Pericardium fibroblast (primary cell): ENCODE measurements around the gene NACC2. TPM values are rescaled to one million over a fixed set of nuclear protein-coding genes. Genes with fewer than 3 reads are reported as not detected.

Experiments
- total RNA-seq: library from RNA; depleted of rRNA; stranded (reverse); fragments of >200 nt; gene quantifications from 2 replicates; pipeline ENCODE4 v1.2.3, GENCODE V29; 2015

NACC2 gene
- 24.9 and 36.9 TPM in 2 replicates for total RNA-seq

DNA sequence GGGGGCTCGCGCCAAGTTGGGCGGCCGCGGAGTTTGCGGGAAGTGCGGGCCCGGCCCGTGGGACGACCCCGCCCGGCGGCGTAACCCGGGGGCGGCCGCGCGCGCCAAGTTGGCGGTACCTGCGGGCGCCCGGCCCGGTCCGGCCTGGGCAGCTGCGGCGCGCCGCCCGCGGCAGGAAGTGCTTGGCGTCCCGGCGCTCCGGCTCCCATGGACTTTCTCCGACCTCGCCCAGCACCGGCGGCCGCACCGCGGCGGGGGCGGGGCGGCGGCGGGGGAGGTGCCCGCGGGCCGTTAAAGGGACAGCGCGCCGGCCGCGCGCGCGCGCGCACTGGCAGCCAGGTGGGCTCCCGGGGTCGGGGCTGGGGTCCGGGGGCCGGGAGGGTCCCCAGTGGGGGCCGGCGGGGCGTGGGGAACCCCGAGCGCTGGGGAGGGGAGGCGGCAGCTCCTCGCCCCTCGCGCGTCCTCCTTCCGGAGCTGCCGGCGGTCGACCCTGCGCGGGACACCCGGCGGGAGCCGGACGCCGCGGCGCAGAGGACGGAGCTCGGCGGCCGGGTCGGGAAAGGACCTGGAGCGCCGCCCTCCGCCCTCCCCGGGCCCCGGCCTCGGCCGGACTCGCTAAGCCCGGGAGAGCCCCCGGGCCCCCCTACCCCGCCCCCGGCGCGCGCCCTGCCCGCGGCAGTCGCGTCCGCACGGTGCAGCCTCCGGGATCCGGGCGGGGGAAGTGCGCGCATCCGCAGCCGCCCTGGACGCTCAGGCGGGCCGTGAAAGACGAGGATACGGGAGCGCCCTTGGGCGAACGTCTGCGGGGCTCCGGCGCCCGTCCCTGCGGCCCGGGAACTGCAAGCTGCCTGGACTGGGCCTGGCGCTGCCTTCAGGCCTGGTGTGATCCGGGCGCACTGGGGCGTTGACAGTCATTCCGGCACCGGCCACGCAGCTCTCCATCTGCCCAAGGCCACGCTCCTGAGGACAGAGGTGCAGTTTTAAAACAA lies at the start of gene NACC2:
NACC2 (minus strand) TSS at position 220 of the 989 bp plus-strand sequence. CDS start 44,768 bp downstream, outside the sequence.

DNA sequence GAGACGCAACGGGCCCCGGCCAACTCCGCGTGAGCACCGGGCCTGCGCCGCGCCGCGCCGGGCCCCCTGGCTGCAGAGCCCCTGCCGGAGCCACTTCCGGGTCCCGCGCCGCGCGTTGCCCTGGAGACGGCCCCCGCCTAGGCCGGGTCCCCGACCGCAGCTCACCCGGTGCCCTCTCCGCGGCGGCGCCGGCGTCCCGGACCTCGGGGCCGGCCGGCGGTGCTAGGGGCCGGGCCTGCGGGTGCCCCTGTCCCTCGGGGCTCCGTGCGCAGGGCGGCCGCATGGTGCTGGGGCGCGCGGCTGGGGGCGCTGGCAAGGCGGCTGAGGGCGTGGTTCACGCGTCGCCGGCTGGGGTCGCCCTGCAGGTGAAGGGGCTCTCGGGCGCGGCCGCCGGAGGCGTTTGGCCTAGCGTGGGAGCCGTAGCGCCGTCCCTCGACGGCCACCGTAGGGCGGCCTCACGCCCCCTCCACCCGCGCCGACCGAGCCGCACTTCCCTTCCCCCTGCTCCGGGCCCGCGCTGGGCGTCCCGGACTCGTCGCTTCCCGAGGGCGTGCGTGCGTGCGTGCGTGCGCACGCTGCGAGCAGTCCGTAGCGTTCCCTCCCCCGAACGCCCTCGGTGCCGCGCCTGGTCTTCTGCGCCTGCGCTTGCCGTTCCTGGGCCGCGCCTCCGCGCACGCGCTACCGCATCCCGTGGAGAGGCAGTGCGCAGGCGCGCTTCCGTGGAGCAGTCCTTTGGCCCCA lies 23.4 kb upstream of the NACC2 start, which contains the start of gene TMEM250:
TMEM250 (minus strand) TSS at position 556 of the 741 bp plus-strand sequence. CDS start 1,975 bp downstream, outside the sequence.

GRCh38 chr9:135961277-135961715 lies 133.8 kb downstream of the NACC2 start, which contains the start of gene UBAC1:
UBAC1 (minus strand) TSS chr9:135961373; CDS start chr9:135961162, 211 bp downstream.

Other genes starting within 250 kb of the NACC2 start
- 11.9 and 15.2 TPM in 2 replicates for gene CAMSAP1, start 187.7 kb downstream of the NACC2 start, total RNA-seq
- gene UBAC1, start 133.9 kb downstream of the NACC2 start, total RNA-seq, result 37.9 and 49.7 TPM in 2 replicates
- gene TMEM250, start 23.6 kb upstream of the NACC2 start, total RNA-seq, result 58.7 and 76.2 TPM in 2 replicates
- gene LHX3, start 109.8 kb upstream of the NACC2 start, total RNA-seq, result not detected in 2 replicates
- 11.3 and 11.8 TPM in 2 replicates for gene QSOX2, start 150.5 kb upstream of the NACC2 start, total RNA-seq
- not detected in 2 replicates for gene CCDC187, start 208.8 kb upstream of the NACC2 start, total RNA-seq
- gene GPSM1, start 232.2 kb upstream of the NACC2 start, total RNA-seq, result 41.1 and 50.1 TPM in 2 replicates